GM12878 (cell line): ENCODE data around the gene ANKRD13B. TPM values are rescaled to one million over a fixed set of nuclear protein-coding genes. Genes with fewer than 3 reads are reported as not detected.

Source experiments
- ATAC-seq: fragments of 200-7000 bp; cut with Tn5 transposase; 3 replicates; pipeline ENCODE4 v1.9.1; 2020; ENCODE audit warnings: mild to moderate bottlenecking, moderate library complexity
- BruUV-seq: library from RNA; stranded (reverse); fragments of 400-500 nt; replicated peaks from 2 replicates; lab custom pipeline; 2021; lab: Mats Ljungman, UMichigan
- CTCF ChIA-PET: fragments of 300-600 bp; sonication (Branson Sonifier 250); formaldehyde crosslinking; extraction: SDS; loops from one replicate; lab custom pipeline; 2021; ENCODE audit warnings: inconsistent platforms; lab: Yijun Ruan, JAX
- POLR2A ChIA-PET: fragments of 350-600 bp; formaldehyde crosslinking; extraction: SDS; loops from one replicate; lab custom pipeline; 2021; ENCODE audit warnings: inconsistent platforms; lab: Charles Lee
- RAD21 ChIA-PET: fragments of 300-600 bp; sonication (Branson Sonifier 250); formaldehyde crosslinking; loops from one replicate; lab custom pipeline; 2023; ENCODE audit warnings: antibody characterized with exemption; ENCODE audit not compliant: unreplicated experiment; lab: Charles Lee
- SMC1A ChIA-PET: fragments of 300-600 bp; sonication (Branson Sonifier 250); formaldehyde crosslinking; loops from one replicate; lab custom pipeline; 2023; ENCODE audit not compliant: unreplicated experiment, uncharacterized antibody; lab: Charles Lee
- DNase-seq: peaks from one replicate; pipeline ENCODE4 v3.0.0-alpha.2; 2011; ENCODE audit warnings: low read depth, low spot score
- FAIRE-seq: peaks from 3 replicates; lab custom pipeline; 2011; peaks lifted over from hg19 to GRCh38; lab: Jason Lieb, UNC
- H2AFZ ChIP-seq: 2 replicates; pipeline ENCODE4 v1.6.0; 2011; ENCODE audit warnings: low read depth, low read length, control low read depth; ENCODE audit not compliant: control insufficient read depth
- H3K27ac ChIP-seq: 2 replicates; pipeline ENCODE4 v1.5.1; 2011; ENCODE audit warnings: control low read depth; ENCODE audit not compliant: control insufficient read depth, insufficient read depth
- H3K27me3 ChIP-seq, 2 experiments: replicated peaks in 1 of 2; 2 replicates each; pipeline versions ENCODE4 v1.6.0 to v1.6.1; 2011; ENCODE audit warnings: low read length in 1 of 2; ENCODE audit not compliant: control insufficient read depth in 2 of 2, insufficient read depth in 2 of 2
- H3K36me3 ChIP-seq, 2 experiments: 2 replicates each; pipeline ENCODE4 v1.5.1; 2011; ENCODE audit warnings: low read length in 1 of 2; ENCODE audit not compliant: control insufficient read depth in 2 of 2, insufficient read depth in 2 of 2
- H3K4me1 ChIP-seq: 2 replicates; pipeline ENCODE4 v1.6.1; 2011; ENCODE audit warnings: mild to moderate bottlenecking, low read length, moderate library complexity, mixed read lengths; ENCODE audit not compliant: control insufficient read depth, insufficient read depth
- H3K4me2 ChIP-seq: 2 replicates; pipeline ENCODE4 v1.6.0; 2011; ENCODE audit warnings: control low read depth; ENCODE audit not compliant: control insufficient read depth, insufficient read depth
- H3K4me3 ChIP-seq: fragments of 200-600 bp; sonication (generic); 2 replicates; pipeline ENCODE4 v1.5.1; 2016
- H3K79me2 ChIP-seq: 2 replicates; pipeline ENCODE4 v1.6.0; 2011; ENCODE audit warnings: low read length; ENCODE audit not compliant: control insufficient read depth, insufficient read depth
- H3K9ac ChIP-seq: 2 replicates; pipeline ENCODE4 v1.8.0; 2011; ENCODE audit warnings: low read length, control low read depth, mixed read lengths; ENCODE audit not compliant: control insufficient read depth, insufficient read depth
- H3K9me3 ChIP-seq: replicated peaks from 3 replicates; pipeline ENCODE4 v1.5.1; 2011; ENCODE audit warnings: mild to moderate bottlenecking, low read length; ENCODE audit not compliant: control insufficient read depth, insufficient read depth
- H4K20me1 ChIP-seq: 2 replicates; pipeline ENCODE4 v1.6.0; 2011; ENCODE audit not compliant: control insufficient read depth, insufficient read depth
- RAD21 ChIP-seq: IDR thresholded peaks from 2 replicates; pipeline ENCODE4 v1.6.1; 2011; ENCODE audit warnings: mild to moderate bottlenecking, low read depth, low read length, moderate library complexity; ENCODE audit not compliant: insufficient read depth
- SMAD1 ChIP-seq: fragments of 450-650 bp; IDR thresholded peaks from 2 replicates; pipeline ENCODE4 v1.6.1; 2018; ENCODE audit warnings: mild to moderate bottlenecking, low read depth; ENCODE audit not compliant: partially characterized antibody
- SREBF1 ChIP-seq: IDR thresholded peaks from 2 replicates; pipeline ENCODE4 v1.6.1; 2012; ENCODE audit warnings: mild to moderate bottlenecking, low read length
- SREBF2 ChIP-seq: IDR thresholded peaks from 2 replicates; pipeline ENCODE4 v1.6.1; 2012; ENCODE audit warnings: mild to moderate bottlenecking, low read length
- ZBED1 ChIP-seq: IDR thresholded peaks from 2 replicates; pipeline ENCODE4 v1.6.1; 2016; ENCODE audit warnings: borderline replicate concordance
- WGBS: methylation state at CpG from one replicate; pipeline ENCODE4 v1.1.6; 2016; ENCODE audit warnings: low lambda C conversion rate; ENCODE audit not compliant: insufficient replicate concordance, insufficient coverage; ENCODE audit errors: missing lambda C conversion rate; 5-methylcytosine and 5-hydroxymethylcytosine counted together
- in situ Hi-C: fragments of 300-500 bp; cut with MboI; formaldehyde crosslinking; loops from 9 replicates; pipeline ENCODE4 v1.14.3; 2018; ENCODE audit warnings: mixed read lengths
- intact Hi-C: fragments of 100-400 bp; cut with micrococcal nuclease; formaldehyde crosslinking; loops from one replicate; pipeline ENCODE4 v1.14.2; 2022; ENCODE audit not compliant: unreplicated experiment
- polyA plus RNA-seq, 11 experiments: library from polyadenylated mRNA; depleted of rRNA in 4 of 11; unstranded in 6 of 11; stranded (reverse) in 5 of 11; fragments of >200 nt; fragmentation: Nextera tagmentation in 4 of 11; fragmentation: Illumina TruSeq in 1 of 11; extraction: Ambion mirVana in 4 of 11; extraction: Trizol in 1 of 11; gene quantifications; 1 replicate in 1 of 11; 2 replicates in 10 of 11; pipeline versions ENCODE4 v1.2.1 to v1.2.3, GENCODE V29; 2011 to 2016; ENCODE audit warnings: inconsistent platforms in 2 of 11, missing spikeins in 2 of 11, low read depth in 1 of 11
- total RNA-seq, 4 experiments: library from RNA; depleted of rRNA in 3 of 4; stranded (reverse); fragments of >200 nt in 3 of 4; fragmentation: Illumina TruSeq in 1 of 4; extraction: Trizol in 1 of 4; gene quantifications; 2 replicates each; pipeline versions ENCODE4 v1.2.1 to v1.2.3, GENCODE V29; 2013 to 2021
- TF ChIP-seq, protein P1 (sequence below): fragments of 150-350 bp; IDR thresholded peaks from 2 replicates; pipeline ENCODE4 v1.6.1; 2014; ENCODE audit warnings: mild to moderate bottlenecking, low read depth, low read length
- TF ChIP-seq, protein P2 (sequence below): IDR thresholded peaks from 2 replicates; pipeline ENCODE4 v1.6.1; 2011; ENCODE audit warnings: low read depth, low read length, improper control_type of control experiment, borderline replicate concordance
- TF ChIP-seq, protein P3 (sequence below): fragments of 450-650 bp; IDR thresholded peaks from 2 replicates; pipeline ENCODE4 v1.6.1; 2017; ENCODE audit warnings: mild to moderate bottlenecking
- TF ChIP-seq, protein P4 (sequence below): IDR thresholded peaks from 2 replicates; pipeline ENCODE4 v1.6.1; 2012; ENCODE audit warnings: improper control_type of control experiment, low read depth, low read length; ENCODE audit not compliant: insufficient replicate concordance

The ANKRD13B gene
- total and polyA plus RNA-seq, 10 of the 15 experiments (the other 5 are each of a cell fraction or from before 2014, with no cell fraction given) = 0.18 to 15.0 (median 2.8) TPM

DNA sequence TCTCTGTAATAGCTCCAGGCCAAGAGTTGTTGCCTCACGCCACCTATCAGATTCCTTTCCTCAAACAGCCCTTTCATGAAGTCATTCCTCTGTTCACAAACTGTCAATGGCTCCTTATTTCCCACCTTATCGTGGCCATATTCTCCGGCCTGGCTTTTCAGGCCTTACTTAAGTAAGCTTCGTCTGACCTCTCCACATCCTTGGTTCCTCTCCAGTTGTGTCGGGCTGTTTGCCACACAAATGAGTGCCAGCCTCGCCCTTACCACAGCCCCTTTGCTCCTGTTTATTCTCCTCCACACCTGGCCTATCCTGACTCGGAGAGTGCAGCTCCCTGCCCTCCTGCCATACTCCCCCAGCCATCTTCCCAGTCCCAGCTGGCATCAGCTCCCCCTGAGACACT is 22.4 kb upstream of the ANKRD13B start (continued):
- no peak for TF ChIP-seq SMAD1
- TF ChIP-seq, all 136 proteins: peak for 0

DNA sequence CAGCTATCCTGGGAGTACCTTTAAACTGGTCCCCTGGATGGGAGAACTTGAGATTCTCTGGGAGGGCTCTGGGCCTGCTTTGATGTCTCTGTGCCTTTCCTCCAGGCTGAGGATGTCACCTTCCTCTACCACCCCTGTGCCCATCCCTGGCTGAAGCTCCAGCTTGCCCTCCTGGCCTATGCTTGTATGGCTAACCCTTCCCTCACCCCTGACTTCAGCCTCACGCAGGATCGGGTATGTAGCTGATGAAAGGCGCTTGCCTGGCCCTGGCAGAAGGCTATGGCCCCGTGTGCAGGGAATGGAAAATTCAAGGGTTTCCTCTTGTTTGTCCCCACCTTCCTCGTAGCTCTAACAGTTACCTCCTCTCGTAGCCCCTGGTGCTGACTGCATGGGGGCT is 21.4 kb upstream of the ANKRD13B start:
- POLR2A ChIA-PET = interaction anchor here (1.6 kb wide), 1 partner anchor 16 kb away, joined by 4 read pairs; no protein-coding TSS in a partner anchor
- 0 out of 2 replicates have a peak, but pooled peaks cover 4% of the 10 kb centered on the region for H3K4me1 ChIP-seq
- peaks cover 0 to 5% of the 10 kb centered on the region in 2 experiments; a peak in 2 of 4 replicates for H3K36me3 ChIP-seq
- H2AFZ ChIP-seq = no peak overlapping the region
- ATAC-seq (no peak), DNase-seq (no peak), FAIRE-seq (no peak)
- RAD21 ChIA-PET = interaction anchor here (1.3 to 3.3 kb wide), 4 partner anchors 17 to 448 kb away, joined by 3 to 21 read pairs (median 8); no protein-coding TSS in a partner anchor
- in situ Hi-C loops = no loop called here
- no peaks in the 10 kb centered on the region for H3K9me3 ChIP-seq
- no peaks in the 10 kb centered on the region for H3K79me2 ChIP-seq
- H3K27ac ChIP-seq = no peak overlapping the region
- CTCF ChIA-PET = interaction anchor here (0.9 to 6.2 kb wide), 9 partner anchors 9 to 360 kb away, joined by 3 to 57 read pairs (median 8); partner anchors contain the start of gene ANKRD13B
- 80% methylated on average over 6 of the region's 6 CpGs for WGBS
- H3K27me3 ChIP-seq = no peaks in the 10 kb centered on the region
- H3K4me2 ChIP-seq = no peak overlapping the region
- no TSS peak for BruUV-seq
- no peak overlapping the region for H3K4me3 ChIP-seq
- SMC1A ChIA-PET = interaction anchor here (1.9 kb wide), 1 partner anchor 201 kb away, joined by 6 read pairs; no protein-coding TSS in a partner anchor
- no peaks in the 10 kb centered on the region for H4K20me1 ChIP-seq
- intact Hi-C loops = no loop called here
- H3K9ac ChIP-seq = no peak overlapping the region
- TF ChIP-seq, protein P1, sequence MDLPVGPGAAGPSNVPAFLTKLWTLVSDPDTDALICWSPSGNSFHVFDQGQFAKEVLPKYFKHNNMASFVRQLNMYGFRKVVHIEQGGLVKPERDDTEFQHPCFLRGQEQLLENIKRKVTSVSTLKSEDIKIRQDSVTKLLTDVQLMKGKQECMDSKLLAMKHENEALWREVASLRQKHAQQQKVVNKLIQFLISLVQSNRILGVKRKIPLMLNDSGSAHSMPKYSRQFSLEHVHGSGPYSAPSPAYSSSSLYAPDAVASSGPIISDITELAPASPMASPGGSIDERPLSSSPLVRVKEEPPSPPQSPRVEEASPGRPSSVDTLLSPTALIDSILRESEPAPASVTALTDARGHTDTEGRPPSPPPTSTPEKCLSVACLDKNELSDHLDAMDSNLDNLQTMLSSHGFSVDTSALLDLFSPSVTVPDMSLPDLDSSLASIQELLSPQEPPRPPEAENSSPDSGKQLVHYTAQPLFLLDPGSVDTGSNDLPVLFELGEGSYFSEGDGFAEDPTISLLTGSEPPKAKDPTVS = no peak
- TF ChIP-seq, protein P2, sequence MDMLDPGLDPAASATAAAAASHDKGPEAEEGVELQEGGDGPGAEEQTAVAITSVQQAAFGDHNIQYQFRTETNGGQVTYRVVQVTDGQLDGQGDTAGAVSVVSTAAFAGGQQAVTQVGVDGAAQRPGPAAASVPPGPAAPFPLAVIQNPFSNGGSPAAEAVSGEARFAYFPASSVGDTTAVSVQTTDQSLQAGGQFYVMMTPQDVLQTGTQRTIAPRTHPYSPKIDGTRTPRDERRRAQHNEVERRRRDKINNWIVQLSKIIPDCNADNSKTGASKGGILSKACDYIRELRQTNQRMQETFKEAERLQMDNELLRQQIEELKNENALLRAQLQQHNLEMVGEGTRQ = no peak
- TF ChIP-seq, protein P3, sequence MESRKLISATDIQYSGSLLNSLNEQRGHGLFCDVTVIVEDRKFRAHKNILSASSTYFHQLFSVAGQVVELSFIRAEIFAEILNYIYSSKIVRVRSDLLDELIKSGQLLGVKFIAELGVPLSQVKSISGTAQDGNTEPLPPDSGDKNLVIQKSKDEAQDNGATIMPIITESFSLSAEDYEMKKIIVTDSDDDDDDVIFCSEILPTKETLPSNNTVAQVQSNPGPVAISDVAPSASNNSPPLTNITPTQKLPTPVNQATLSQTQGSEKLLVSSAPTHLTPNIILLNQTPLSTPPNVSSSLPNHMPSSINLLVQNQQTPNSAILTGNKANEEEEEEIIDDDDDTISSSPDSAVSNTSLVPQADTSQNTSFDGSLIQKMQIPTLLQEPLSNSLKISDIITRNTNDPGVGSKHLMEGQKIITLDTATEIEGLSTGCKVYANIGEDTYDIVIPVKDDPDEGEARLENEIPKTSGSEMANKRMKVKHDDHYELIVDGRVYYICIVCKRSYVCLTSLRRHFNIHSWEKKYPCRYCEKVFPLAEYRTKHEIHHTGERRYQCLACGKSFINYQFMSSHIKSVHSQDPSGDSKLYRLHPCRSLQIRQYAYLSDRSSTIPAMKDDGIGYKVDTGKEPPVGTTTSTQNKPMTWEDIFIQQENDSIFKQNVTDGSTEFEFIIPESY = no peak
- TF ChIP-seq SREBF2 = no peak
- no peak for TF ChIP-seq ZBED1
- no peak for TF ChIP-seq SREBF1
- TF ChIP-seq RAD21 = no peak
- TF ChIP-seq, protein P4, sequence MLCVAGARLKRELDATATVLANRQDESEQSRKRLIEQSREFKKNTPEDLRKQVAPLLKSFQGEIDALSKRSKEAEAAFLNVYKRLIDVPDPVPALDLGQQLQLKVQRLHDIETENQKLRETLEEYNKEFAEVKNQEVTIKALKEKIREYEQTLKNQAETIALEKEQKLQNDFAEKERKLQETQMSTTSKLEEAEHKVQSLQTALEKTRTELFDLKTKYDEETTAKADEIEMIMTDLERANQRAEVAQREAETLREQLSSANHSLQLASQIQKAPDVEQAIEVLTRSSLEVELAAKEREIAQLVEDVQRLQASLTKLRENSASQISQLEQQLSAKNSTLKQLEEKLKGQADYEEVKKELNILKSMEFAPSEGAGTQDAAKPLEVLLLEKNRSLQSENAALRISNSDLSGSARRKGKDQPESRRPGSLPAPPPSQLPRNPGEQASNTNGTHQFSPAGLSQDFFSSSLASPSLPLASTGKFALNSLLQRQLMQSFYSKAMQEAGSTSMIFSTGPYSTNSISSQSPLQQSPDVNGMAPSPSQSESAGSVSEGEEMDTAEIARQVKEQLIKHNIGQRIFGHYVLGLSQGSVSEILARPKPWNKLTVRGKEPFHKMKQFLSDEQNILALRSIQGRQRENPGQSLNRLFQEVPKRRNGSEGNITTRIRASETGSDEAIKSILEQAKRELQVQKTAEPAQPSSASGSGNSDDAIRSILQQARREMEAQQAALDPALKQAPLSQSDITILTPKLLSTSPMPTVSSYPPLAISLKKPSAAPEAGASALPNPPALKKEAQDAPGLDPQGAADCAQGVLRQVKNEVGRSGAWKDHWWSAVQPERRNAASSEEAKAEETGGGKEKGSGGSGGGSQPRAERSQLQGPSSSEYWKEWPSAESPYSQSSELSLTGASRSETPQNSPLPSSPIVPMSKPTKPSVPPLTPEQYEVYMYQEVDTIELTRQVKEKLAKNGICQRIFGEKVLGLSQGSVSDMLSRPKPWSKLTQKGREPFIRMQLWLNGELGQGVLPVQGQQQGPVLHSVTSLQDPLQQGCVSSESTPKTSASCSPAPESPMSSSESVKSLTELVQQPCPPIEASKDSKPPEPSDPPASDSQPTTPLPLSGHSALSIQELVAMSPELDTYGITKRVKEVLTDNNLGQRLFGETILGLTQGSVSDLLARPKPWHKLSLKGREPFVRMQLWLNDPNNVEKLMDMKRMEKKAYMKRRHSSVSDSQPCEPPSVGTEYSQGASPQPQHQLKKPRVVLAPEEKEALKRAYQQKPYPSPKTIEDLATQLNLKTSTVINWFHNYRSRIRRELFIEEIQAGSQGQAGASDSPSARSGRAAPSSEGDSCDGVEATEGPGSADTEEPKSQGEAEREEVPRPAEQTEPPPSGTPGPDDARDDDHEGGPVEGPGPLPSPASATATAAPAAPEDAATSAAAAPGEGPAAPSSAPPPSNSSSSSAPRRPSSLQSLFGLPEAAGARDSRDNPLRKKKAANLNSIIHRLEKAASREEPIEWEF = no peak
